ENCODE measurements around the gene ACLY.
"Not testable (repeated sequence)": the region's sequence is repeated elsewhere in the genome, so short reads cannot be mapped to it uniquely, and the experiment has no call there.

Gene ACLY

GRCh38 chr17:41909088-41909487, 9.7 kb downstream of the ACLY start:
- no peak for DNase-seq

DNA sequence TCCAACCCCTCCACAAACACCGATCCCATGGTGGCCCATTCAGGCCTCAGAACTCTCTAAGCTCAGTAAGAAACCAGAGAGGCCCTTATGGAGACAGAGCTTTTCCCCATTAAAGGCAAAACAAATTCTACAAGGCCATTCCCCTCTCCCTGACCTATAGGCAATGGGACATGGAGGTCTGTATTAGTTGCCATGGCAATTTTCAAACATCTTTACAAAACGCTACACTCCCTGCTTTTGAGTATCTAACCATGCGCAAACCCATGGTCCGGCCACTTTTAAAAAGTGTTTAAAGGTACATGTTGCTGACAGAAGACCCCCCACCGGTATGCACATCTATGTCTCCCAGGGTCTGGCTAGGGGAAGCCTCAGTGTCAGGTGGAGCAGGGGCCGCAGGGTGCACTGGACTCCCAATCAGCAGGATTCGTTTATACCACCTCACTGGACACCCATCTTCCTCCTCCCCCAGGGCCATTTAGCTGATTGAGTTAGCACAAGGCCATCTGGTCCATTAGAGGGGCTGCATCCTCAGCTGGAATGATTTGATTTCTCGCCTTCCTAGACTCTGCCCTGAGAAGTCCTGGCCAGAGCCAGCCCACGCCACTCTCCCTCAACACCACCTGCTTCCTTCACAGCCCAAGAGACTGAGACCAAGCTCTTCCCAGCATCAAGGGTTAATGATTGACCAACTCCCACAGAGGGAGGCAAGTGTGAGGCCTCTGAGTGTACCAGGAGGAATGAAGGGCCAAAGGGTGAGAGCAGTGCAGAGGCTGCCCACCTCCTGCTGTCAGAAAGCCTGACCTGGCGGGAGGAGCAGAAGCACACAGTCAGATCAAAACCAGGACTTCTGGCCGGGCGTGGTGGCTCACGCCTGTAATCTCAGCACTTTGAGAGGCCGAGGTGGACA, 10.9 kb downstream of the ACLY start:
- no peak for DNase-seq

DNA sequence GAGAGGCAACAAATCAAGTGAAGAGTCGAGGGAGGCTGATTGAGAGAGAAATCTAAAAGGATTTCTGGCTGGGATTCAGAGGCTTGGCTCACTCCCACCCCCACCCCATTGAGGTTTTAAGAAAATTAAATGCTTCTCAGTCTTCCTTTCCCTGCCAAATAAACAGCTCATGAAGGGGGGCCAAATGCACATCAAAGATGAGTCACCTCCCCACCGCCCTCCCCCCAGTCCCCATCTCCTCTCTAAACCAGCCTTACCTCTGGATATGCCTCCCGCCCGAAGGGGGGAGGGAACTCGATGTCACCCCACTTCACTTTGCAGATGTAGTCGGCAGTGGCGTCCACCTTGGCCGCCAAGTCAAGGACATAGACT, 11.6 kb downstream of the ACLY start:
- DNase-seq, result no peak

- no peak for DNase-seq
These were observed 12.1 kb downstream of the ACLY start for GRCh38 chr17:41906465-41907184.

DNA sequence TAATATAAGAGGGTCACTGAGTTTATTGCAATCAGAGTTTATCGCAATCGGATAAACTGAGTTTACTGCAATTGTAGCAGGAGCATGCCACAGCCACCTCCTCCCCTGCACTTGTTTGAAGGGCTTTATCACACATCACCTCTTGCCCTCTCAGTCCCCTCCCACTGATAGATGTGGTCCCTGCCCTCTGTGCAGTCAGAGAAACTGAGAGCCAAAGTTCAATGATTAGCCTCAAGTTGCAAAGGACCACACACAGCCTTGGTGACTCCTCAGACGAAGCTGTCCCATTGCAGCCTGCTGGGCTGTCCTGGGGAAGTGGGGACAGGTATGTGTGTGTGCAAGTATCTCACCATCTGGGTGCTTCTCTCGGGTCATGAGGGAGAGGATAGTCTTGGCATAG, 13.6 kb downstream of the ACLY start:
- DNase-seq, result no peak

DNA sequence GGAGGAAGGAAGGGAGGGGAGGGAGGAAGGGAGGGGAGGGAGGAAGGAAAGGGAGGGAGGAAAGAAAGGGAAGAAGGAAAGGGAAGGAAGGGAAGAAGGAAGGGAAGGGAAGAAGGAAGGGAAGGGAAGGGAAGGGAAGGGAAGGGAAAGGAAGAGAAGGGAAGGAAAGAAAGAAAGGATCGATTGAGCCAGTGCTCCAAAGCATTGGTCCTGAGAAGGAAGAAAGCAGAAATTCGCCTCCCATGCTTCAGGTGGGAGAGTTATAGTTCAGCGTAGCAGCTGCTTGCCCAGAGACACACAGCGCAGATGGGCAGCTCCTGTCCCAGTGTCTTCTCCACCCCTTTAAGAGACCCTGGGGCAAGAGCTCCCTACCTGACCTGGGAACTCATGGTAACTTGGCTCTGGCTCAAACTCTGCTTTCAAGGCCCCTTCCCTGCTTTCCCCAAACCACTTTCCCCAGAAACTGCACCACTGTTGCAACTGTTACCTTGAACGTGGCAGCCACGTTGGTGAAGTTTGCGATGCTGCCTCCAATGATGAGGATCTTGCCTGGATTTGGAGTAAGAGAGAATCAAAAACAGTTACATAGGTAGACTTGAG, 14.4 kb downstream of the ACLY start:
- DNase-seq, result no peak

DNA sequence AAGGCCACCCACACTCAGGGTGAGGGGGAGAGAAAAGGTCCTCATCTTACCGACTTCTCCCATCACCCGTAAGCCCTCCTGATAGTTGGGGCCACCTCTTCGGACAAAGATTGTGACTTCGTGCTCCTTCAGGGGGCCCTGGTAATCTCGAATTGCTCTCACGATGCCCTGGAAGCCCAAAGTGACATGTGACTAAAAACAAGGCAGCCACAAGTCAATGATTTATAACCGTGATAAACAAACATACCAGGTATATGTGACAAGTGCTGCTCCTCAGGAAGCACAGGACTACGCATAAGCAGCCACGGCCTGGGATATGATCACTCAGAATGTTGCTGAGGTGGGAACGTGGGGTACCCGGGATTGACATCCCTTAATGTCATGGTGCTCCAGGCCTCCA, 17.1 kb downstream of the ACLY start:
- DNase-seq, result no peak

- no peak for DNase-seq
These were observed 22.0 kb downstream of the ACLY start for GRCh38 chr17:41896726-41897125.

GRCh38 chr17:41895617-41896016, 23.1 kb downstream of the ACLY start:
- no peak for DNase-seq

DNA sequence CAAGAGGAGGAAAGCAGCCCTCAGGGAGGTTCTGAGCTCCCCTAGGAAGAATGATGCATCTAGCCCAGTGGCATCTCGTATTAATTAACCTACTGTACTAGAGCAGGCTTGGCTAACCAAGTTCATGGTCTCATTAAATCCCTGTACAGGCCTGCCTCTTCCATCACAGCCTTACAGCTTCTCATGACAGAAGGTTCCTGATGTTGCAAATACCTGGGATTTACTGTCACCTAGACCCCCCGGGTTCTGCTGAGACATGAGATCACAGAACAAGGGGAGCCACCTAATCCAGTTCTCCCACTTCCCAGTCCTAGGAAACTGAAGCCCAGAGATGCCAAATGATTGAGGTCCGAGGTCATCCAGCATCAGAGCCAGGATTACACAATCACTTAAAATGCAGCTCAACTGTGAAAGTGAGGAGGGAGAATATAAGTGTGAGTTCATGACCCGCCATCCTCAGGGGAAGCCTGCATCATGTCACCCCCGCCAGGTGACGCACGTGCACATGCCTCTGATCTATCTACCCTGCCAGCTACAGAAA, 23.9 kb downstream of the ACLY start:
- no peak for DNase-seq

DNA sequence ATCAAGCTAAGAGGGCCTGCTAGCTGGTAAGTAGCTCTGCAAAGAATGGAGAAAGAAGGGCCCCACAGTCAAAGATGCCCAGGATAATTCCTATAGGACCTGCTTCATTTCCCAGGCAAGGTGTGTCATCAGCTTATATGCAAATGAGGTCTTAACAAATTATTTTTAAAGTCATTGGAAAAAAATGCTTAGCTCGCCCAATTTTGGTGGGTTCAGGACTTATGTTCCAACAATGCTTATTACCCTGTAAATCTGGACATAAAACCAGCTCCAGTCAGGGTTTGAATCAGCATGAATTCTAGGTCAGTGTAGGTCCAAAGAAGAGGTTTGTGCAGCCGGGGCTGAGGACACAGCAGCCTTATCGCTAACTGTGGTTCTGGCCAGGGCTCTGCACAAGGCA, 25.4 kb downstream of the ACLY start:
- DNase-seq, result no peak

- DNase-seq, result no peak
These were observed 26.8 kb downstream of the ACLY start for GRCh38 chr17:41892021-41892376.

DNA sequence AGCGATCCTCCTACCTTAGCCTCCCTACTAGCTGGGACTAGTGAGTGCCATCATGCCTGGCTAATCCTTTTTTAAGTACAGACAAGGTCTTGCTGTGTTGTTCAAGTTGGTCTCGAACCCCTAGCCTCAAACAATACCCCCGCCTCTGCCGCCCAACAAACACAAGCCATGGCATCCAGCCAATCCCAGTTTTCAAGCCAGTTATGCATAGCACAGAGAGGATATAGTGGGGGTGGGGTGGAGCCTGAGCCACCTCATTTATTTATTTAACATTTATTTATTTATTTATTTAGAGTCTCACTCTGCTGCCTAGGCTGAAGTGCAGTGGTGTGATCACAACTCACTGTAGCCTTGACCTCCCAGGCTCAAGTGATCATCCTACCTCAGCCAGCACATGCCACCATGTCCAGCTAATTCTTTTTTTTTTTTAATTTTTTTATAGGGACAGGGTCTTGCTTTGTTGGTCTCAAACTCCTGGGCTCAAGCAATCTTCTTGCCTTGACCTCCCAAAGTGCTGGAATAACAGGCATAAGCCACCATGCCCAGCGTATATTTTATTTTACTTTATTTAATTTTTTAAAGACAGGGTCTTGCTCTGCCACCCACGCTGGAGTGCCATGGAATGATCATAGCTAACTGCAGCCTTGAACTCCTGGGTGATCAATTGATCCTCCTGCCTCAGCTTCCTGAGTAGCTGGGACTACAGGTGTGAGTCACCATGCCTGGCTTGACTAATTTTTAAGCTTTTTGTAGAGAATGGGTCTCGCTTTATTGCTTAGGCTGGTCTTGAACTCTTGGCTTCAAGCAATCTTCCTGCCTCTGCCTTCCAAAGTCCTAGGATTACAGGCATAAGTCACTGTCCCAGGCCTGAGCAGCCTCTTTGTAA, 27.4 kb downstream of the ACLY start:
- no peak for DNase-seq

DNA sequence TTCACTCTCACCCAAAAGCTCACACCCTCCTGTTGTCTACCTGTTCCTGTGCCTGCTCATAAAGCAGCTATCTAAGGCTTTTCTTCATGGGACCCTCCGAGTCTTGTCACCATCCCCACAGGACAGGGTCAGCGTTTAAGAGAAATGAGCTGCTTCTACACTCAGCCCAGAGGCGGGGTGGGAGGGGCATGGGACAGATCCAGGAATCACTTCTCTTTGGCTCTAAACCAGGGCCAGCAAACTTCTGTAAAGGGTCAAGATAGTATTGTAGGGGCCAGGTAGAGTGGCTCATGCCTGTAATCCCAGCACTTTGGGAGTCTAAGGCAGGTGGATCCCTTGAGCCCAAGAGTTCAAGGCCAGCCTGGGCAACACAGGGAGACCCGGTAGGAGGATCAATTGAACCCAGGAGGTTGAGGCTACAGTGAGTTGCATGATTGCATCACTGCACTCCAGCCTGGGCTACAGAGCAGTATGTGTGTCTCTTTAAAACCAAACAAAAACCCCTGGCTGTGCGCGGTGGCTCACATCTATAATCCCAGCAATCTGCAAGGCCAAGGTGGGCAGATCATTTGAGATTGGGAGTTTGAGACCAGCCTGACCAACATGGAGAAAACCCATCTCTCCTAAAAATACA, 30.3 kb downstream of the ACLY start:
- no peak for DNase-seq

- no peak for DNase-seq
These were observed 33.0 kb downstream of the ACLY start for GRCh38 chr17:41885733-41886132.

DNA sequence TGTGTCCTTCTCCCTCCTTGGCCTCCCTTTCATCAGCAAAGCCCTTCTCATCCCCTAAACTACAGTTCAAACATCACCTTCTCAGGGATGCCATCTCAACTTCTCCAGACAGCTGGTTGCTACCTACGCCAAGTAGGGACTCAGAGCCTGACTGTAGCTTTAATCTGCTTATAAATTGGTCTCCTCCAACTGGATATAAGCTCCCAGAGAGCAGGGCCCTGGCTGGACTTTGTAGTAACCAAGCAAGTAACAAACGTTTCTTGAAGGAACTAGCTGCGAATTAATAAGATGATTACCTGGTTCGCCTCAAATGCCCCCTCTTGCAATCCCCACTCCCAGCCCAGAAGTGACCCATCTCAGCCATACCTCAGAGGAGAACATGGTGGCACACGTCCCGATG, 36.0 kb downstream of the ACLY start:
- DNase-seq, result no peak

- DNase-seq, result no peak
These were observed 38.6 kb downstream of the ACLY start for GRCh38 chr17:41880130-41880529.

DNA sequence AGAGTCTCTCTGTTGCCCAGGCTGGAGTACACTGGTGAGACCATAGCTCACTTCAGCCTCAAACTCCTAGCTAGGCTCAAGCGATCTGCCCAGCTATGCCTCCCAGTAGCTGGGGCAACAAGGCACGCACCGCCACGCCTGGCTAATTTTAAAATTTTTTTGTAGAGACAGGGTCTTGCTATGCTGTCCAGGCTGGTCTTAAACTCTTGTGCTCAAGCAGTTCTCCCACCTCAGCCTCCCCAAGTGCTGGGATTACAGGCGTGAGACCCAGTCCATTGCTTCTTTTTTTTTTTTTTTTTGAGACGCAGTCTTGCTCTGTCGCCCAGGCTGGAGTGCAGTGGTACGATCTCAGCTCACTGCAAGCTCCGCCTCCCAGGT, 44.5 kb downstream of the ACLY start:
- not testable (repeated sequence) for DNase-seq

DNA sequence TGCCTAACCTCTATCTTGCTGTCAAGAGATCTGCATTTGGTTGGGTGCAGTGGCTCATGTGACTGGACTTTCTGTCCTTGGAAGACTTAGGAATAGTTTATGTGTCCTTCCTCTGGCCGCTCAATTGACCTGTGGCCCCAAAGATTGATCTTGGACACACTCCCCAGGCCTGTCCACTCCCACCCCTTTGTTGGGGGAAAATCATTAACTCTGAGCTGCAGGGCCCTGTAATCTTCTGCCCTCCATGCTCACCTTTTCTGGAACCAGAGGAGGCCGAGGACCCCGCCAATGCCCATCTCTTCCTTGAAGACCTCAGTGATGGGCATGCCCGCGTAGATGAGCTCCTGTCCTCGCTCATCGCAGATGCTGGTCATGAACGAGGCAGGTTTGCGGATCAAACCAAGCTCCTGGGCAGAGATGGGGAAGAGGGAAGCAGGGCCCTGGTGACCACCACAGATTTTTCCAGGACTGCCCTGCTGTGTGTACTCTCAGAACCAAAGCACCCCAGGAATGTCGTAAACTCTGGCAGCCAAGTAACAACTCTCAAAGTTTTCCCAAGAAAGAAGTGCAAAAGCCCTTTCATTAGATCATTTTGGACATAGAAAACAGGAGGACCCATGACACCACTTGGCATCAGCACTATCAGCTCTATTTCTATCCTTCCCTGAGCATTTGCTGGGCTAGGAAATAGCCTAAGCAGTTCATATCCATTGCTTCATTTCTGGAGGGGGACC, 45.0 kb downstream of the ACLY start:
- no peak for DNase-seq

DNA sequence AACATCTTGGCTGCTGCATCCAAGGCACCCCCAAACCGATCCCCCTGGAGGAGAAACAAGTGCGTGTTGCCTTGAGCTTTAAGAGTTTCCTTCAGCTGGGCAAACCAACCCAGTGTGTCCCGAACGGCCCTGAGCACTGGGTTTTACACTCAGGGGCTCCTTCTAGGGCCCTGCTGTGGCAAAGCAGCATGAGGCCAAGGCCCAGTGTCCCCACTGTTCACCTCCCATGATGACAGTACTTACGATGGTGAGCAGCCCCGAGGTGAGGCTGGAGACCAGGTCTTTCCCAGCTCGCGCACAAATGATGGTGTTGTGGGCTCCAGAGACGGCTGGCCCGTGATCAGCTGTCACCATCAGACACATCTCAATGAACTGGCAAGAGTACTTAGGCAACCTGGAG, 47.0 kb downstream of the ACLY start:
- no peak for DNase-seq

DNA sequence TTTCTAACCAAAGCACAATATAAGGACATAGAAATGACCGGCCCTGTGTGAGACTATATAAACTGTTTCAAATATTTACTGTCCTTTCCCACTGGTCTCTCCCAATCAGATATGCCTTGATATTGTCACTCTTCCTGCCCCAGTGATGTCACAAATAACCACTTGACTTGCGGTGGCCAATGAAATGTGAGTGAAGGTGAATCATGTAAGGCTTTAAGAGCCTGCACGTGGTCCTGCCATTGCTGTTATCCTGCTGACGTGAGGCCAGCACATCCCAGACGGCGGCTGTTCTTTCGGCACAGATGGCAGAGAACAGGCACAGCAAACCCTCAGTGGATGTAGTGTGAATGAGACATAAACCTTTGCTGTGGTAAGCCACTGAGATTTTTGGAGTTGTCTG, 48.1 kb downstream of the ACLY start:
- DNase-seq, result no peak

- DNase-seq, result no peak
These were observed 48.7 kb downstream of the ACLY start for GRCh38 chr17:41870097-41870496.

Measured in NCI-H510A treated with DMSO at 0.1 percent for 48 hours (cell line).